Liver (tissue), 9 donors: ENCODE measurements around the gene SLC25A13. TPM values are rescaled to one million over a fixed set of nuclear protein-coding genes. Genes with fewer than 3 reads are reported as not detected.

Experiments used
- DNase-seq: peaks from one replicate; pipeline ENCODE4 v3.0.0-alpha.2; 2017; ENCODE audit warnings: low spot score
- H3K27ac ChIP-seq, 2 donors: one replicate each; pipeline ENCODE4 v1.7.0; 2013; ENCODE audit warnings: inconsistent platforms in 2 of 2, low read length in 2 of 2, control low read depth in 1 of 2, low read depth in 1 of 2, mild to moderate bottlenecking in 1 of 2
- H3K27me3 ChIP-seq, 4 donors: one replicate each; pipeline versions ENCODE4 v1.6.1 to v1.7.0; 2013; ENCODE audit warnings: low read length in 3 of 4, inconsistent platforms in 1 of 4, mild to moderate bottlenecking in 1 of 4, moderate library complexity in 1 of 4; ENCODE audit not compliant: control insufficient read depth in 4 of 4, insufficient read depth in 4 of 4
- H3K36me3 ChIP-seq, 4 donors: one replicate each; pipeline versions ENCODE4 v1.6.1 to v1.7.0; 2013; ENCODE audit warnings: low read length in 3 of 4, mild to moderate bottlenecking in 3 of 4, low read depth in 1 of 4, moderate library complexity in 1 of 4; ENCODE audit not compliant: control insufficient read depth in 4 of 4, insufficient read depth in 3 of 4
- H3K4me1 ChIP-seq, 4 donors: one replicate each; pipeline versions ENCODE4 v1.6.1 to v1.7.0; 2013; ENCODE audit warnings: low read length in 3 of 4, mild to moderate bottlenecking in 3 of 4, moderate library complexity in 1 of 4; ENCODE audit not compliant: control insufficient read depth in 4 of 4, insufficient read depth in 4 of 4
- H3K4me3 ChIP-seq, 3 donors: one replicate each; pipeline versions ENCODE4 v1.6.1 to v1.7.0; 2013; ENCODE audit warnings: low read length in 3 of 3, control low read depth in 1 of 3, low read depth in 1 of 3, mild to moderate bottlenecking in 1 of 3
- H3K9ac ChIP-seq, 2 donors: one replicate each; pipeline ENCODE4 v1.7.0; 2013; ENCODE audit warnings: low read length in 2 of 2, mild to moderate bottlenecking in 2 of 2, moderate library complexity in 2 of 2, control low read depth in 1 of 2, low read depth in 1 of 2
- H3K9me3 ChIP-seq, 4 donors: one replicate each; pipeline versions ENCODE4 v1.6.1 to v1.7.0; 2013; ENCODE audit warnings: low read length in 3 of 4; ENCODE audit not compliant: control insufficient read depth in 4 of 4
- EGR1 ChIP-seq, 2 donors: IDR thresholded peaks; 2 replicates each; pipeline ENCODE4 v1.6.1; 2016 to 2018; ENCODE audit warnings: antibody characterized with exemption in 2 of 2, low read depth in 2 of 2
- FOXA1 ChIP-seq: IDR thresholded peaks from 2 replicates; pipeline ENCODE4 v1.6.1; 2016; ENCODE audit warnings: antibody characterized with exemption
- FOXA2 ChIP-seq: IDR thresholded peaks from 2 replicates; pipeline ENCODE4 v1.6.1; 2016; ENCODE audit warnings: antibody characterized with exemption
- GABPA ChIP-seq, 2 donors: IDR thresholded peaks in 1 of 2; conservative IDR thresholded peaks in 1 of 2; 2 replicates each; pipeline ENCODE4 v1.6.1; 2016; ENCODE audit warnings: antibody characterized with exemption in 2 of 2, mild to moderate bottlenecking in 1 of 2, moderate library complexity in 1 of 2
- HNF4A ChIP-seq, 2 donors: conservative IDR thresholded peaks; 2 replicates each; pipeline ENCODE4 v1.6.1; 2016; ENCODE audit warnings: antibody characterized with exemption in 2 of 2, mild to moderate bottlenecking in 2 of 2
- HNF4G ChIP-seq: IDR thresholded peaks from 2 replicates; pipeline ENCODE4 v1.6.1; 2016; ENCODE audit warnings: antibody characterized with exemption
- JUND ChIP-seq, 2 donors: IDR thresholded peaks; 2 replicates each; pipeline ENCODE4 v1.6.1; 2016; ENCODE audit warnings: antibody characterized with exemption in 2 of 2
- NR2F2 ChIP-seq: IDR thresholded peaks from 2 replicates; pipeline ENCODE4 v1.6.1; 2016; ENCODE audit warnings: antibody characterized with exemption
- RAD21 ChIP-seq, 2 donors: IDR thresholded peaks; 2 replicates each; pipeline ENCODE4 v1.6.1; 2016; ENCODE audit warnings: antibody characterized with exemption in 2 of 2, mild to moderate bottlenecking in 2 of 2
- RXRA ChIP-seq, 2 donors: IDR thresholded peaks; 2 replicates each; pipeline ENCODE4 v1.6.1; 2017 to 2018; ENCODE audit warnings: antibody characterized with exemption in 2 of 2, mild to moderate bottlenecking in 1 of 2
- SP1 ChIP-seq: IDR thresholded peaks from 2 replicates; pipeline ENCODE4 v1.6.1; 2018; ENCODE audit warnings: antibody characterized with exemption, mild to moderate bottlenecking
- TAF1 ChIP-seq: conservative IDR thresholded peaks from 2 replicates; pipeline ENCODE4 v1.6.1; 2016; ENCODE audit warnings: antibody characterized with exemption, mild to moderate bottlenecking
- YY1 ChIP-seq: IDR thresholded peaks from 2 replicates; pipeline ENCODE4 v1.6.1; 2016; ENCODE audit warnings: antibody characterized with exemption, mild to moderate bottlenecking
- WGBS: extraction: QIAGEN DNeasy Blood & Tissue Kit; methylation state at CpG from one replicate; pipeline ENCODE4 v1.1.7; 2013; 5-methylcytosine and 5-hydroxymethylcytosine counted together
- polyA plus RNA-seq, 2 donors: library from polyadenylated mRNA; stranded (reverse) in 1 of 2; unstranded in 1 of 2; fragments of 200-250 nt in 1 of 2; fragments of >200 nt in 1 of 2; fragmentation: Nextera tagmentation in 1 of 2; extraction: Ambion mirVana in 1 of 2; gene quantifications; one replicate each; pipeline versions ENCODE4 v1.2.1 to v1.2.3, GENCODE V29; 2013 to 2015
- total RNA-seq, 2 donors: library from RNA; depleted of rRNA; stranded (reverse); fragments of >200 nt; gene quantifications; one replicate each; pipeline ENCODE4 v1.2.3, GENCODE V29; 2014
- TF ChIP-seq, protein P1 (sequence below): IDR thresholded peaks from 2 replicates; pipeline ENCODE4 v1.6.1; 2016; ENCODE audit warnings: antibody characterized with exemption, mild to moderate bottlenecking
- TF ChIP-seq, protein P2 (sequence below): IDR thresholded peaks from 2 replicates; pipeline ENCODE4 v1.6.1; 2016; ENCODE audit warnings: antibody characterized with exemption
- TF ChIP-seq, protein P3 (sequence below): IDR thresholded peaks from 2 replicates; pipeline ENCODE4 v1.6.1; 2016; ENCODE audit warnings: antibody characterized with exemption
- TF ChIP-seq, protein P4 (sequence below): IDR thresholded peaks from 2 replicates; pipeline ENCODE4 v1.6.1; 2016; ENCODE audit warnings: antibody characterized with exemption
- TF ChIP-seq, protein P5 (sequence below): fragments of 150-350 bp; IDR thresholded peaks from 2 replicates; pipeline ENCODE4 v1.5.1; 2017; ENCODE audit warnings: improper control_type of control experiment, low read depth, low read length; ENCODE audit not compliant: missing input control
- donor health status: healthy.
- donor health status: healthy.
- donor health status: healthy.
- donor health status: healthy.
- donor health status: healthy.

The SLC25A13 gene
- total and polyA plus RNA-seq, 4 donors, result 45.6 to 116 (median 63.9) TPM

DNA sequence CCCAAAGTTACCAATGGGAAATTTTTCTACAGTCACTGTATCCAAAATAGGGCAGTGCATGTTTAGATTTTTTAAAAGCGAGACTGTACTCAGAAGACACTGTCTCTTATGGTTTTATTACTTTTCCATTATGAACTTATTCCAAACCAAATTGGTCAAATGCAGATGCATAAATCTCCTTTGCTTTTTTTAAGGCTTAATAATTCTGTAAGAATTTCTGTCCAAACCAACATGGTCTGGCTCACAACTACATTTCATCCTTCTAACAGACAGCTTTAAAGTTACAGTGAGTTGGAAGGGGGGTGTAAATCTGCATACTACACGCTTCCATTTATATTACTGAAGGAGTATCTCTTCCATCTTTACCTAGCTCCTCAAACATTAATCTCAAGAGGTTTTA, 199.2 kb downstream of the SLC25A13 start:
- no peak for DNase-seq
- Histone ChIP-seq H3K4me1 (peaks cover 0 to 12% (median under 1%) of the 10 kb centered on the region in 4 donors), H3K27me3 (no peaks in the 10 kb centered on the region), H3K27ac (no peak overlapping the region), H3K36me3 (peaks cover 0 to 37% (median 21%) of the 10 kb centered on the region in 4 donors), H3K9me3 (no peaks in the 10 kb centered on the region), H3K9ac (no peak overlapping the region), H3K4me3 (no peak overlapping the region)
- no peak for TF ChIP-seq HNF4G
- TF ChIP-seq YY1, result no peak
- no peak for TF ChIP-seq EGR1 (IDR thresholded peaks at IDR 0.05; ENCODE audit: low read depth in 2 of 2)
- TF ChIP-seq NR2F2, result no peak
- TF ChIP-seq, protein P1, sequence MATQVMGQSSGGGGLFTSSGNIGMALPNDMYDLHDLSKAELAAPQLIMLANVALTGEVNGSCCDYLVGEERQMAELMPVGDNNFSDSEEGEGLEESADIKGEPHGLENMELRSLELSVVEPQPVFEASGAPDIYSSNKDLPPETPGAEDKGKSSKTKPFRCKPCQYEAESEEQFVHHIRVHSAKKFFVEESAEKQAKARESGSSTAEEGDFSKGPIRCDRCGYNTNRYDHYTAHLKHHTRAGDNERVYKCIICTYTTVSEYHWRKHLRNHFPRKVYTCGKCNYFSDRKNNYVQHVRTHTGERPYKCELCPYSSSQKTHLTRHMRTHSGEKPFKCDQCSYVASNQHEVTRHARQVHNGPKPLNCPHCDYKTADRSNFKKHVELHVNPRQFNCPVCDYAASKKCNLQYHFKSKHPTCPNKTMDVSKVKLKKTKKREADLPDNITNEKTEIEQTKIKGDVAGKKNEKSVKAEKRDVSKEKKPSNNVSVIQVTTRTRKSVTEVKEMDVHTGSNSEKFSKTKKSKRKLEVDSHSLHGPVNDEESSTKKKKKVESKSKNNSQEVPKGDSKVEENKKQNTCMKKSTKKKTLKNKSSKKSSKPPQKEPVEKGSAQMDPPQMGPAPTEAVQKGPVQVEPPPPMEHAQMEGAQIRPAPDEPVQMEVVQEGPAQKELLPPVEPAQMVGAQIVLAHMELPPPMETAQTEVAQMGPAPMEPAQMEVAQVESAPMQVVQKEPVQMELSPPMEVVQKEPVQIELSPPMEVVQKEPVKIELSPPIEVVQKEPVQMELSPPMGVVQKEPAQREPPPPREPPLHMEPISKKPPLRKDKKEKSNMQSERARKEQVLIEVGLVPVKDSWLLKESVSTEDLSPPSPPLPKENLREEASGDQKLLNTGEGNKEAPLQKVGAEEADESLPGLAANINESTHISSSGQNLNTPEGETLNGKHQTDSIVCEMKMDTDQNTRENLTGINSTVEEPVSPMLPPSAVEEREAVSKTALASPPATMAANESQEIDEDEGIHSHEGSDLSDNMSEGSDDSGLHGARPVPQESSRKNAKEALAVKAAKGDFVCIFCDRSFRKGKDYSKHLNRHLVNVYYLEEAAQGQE, result no peak
- no peak for TF ChIP-seq SP1
- TF ChIP-seq, protein P2, sequence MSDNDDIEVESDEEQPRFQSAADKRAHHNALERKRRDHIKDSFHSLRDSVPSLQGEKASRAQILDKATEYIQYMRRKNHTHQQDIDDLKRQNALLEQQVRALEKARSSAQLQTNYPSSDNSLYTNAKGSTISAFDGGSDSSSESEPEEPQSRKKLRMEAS, result no peak
- TF ChIP-seq, protein P3, sequence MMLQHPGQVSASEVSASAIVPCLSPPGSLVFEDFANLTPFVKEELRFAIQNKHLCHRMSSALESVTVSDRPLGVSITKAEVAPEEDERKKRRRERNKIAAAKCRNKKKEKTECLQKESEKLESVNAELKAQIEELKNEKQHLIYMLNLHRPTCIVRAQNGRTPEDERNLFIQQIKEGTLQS, result no peak
- no peak for TF ChIP-seq GABPA (IDR thresholded peaks at IDR 0.05 in 1 of 2, conservative IDR thresholded peaks at IDR 0.05 in 1 of 2)
- no peak for TF ChIP-seq RAD21 (IDR thresholded peaks at IDR 0.05)
- TF ChIP-seq FOXA1, result no peak
- no peak for TF ChIP-seq TAF1
- no peak for TF ChIP-seq HNF4A (conservative IDR thresholded peaks at IDR 0.05)
- TF ChIP-seq, protein P4, sequence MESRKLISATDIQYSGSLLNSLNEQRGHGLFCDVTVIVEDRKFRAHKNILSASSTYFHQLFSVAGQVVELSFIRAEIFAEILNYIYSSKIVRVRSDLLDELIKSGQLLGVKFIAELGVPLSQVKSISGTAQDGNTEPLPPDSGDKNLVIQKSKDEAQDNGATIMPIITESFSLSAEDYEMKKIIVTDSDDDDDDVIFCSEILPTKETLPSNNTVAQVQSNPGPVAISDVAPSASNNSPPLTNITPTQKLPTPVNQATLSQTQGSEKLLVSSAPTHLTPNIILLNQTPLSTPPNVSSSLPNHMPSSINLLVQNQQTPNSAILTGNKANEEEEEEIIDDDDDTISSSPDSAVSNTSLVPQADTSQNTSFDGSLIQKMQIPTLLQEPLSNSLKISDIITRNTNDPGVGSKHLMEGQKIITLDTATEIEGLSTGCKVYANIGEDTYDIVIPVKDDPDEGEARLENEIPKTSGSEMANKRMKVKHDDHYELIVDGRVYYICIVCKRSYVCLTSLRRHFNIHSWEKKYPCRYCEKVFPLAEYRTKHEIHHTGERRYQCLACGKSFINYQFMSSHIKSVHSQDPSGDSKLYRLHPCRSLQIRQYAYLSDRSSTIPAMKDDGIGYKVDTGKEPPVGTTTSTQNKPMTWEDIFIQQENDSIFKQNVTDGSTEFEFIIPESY, result no peak
- TF ChIP-seq, protein P5, sequence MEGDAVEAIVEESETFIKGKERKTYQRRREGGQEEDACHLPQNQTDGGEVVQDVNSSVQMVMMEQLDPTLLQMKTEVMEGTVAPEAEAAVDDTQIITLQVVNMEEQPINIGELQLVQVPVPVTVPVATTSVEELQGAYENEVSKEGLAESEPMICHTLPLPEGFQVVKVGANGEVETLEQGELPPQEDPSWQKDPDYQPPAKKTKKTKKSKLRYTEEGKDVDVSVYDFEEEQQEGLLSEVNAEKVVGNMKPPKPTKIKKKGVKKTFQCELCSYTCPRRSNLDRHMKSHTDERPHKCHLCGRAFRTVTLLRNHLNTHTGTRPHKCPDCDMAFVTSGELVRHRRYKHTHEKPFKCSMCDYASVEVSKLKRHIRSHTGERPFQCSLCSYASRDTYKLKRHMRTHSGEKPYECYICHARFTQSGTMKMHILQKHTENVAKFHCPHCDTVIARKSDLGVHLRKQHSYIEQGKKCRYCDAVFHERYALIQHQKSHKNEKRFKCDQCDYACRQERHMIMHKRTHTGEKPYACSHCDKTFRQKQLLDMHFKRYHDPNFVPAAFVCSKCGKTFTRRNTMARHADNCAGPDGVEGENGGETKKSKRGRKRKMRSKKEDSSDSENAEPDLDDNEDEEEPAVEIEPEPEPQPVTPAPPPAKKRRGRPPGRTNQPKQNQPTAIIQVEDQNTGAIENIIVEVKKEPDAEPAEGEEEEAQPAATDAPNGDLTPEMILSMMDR, result no peak
- no peak for TF ChIP-seq FOXA2
- no peak for TF ChIP-seq RXRA (IDR thresholded peaks at IDR 0.05)
- no peak for TF ChIP-seq JUND (IDR thresholded peaks at IDR 0.05)
- WGBS, result 99% methylated on average over 2 of the region's 2 CpGs
